HL-60 (cell line): ENCODE results near the gene THOC6.

ENCODE experiments used
- DNase-seq, 2 experiments: peaks; one replicate each; pipeline ENCODE4 v3.0.0-alpha.2; 2010 to 2020; ENCODE audit warnings: low read depth in 1 of 2, low spot score in 1 of 2
- H3K27ac ChIP-seq: fragments of 250-450 bp; sonication (Bioruptor Pico); replicated peaks from 2 replicates; pipeline ENCODE4 v1.5.1; 2020; ENCODE audit warnings: mild to moderate bottlenecking, moderate library complexity
- H3K27me3 ChIP-seq: fragments of 250-450 bp; sonication (Bioruptor Pico); 2 replicates; pipeline ENCODE4 v1.5.1; 2021; ENCODE audit warnings: mild to moderate bottlenecking, moderate library complexity; ENCODE audit not compliant: insufficient read depth, poor library complexity, severe bottlenecking
- H3K4me3 ChIP-seq: replicated peaks from 2 replicates; pipeline ENCODE4 v1.5.1; 2011; ENCODE audit warnings: mild to moderate bottlenecking, control low read depth, low read length; ENCODE audit not compliant: insufficient read depth
- CTCF ChIP-seq: IDR thresholded peaks from one replicate; pipeline ENCODE4 v1.5.1; 2011; ENCODE audit warnings: low read length, control low read depth, inconsistent platforms; ENCODE audit not compliant: insufficient read depth
- GABPA ChIP-seq: IDR thresholded peaks from 2 replicates; pipeline ENCODE4 v1.6.1; 2012; ENCODE audit warnings: low read depth
- POLR2AphosphoS5 ChIP-seq: IDR thresholded peaks from 2 replicates; pipeline ENCODE4 v1.6.1; 2012; ENCODE audit warnings: low read depth
- REST ChIP-seq: IDR thresholded peaks from 2 replicates; pipeline ENCODE4 v1.6.1; 2012; ENCODE audit warnings: low read depth; ENCODE audit not compliant: insufficient replicate concordance
- SPI1 ChIP-seq: IDR thresholded peaks from 2 replicates; pipeline ENCODE4 v1.6.1; 2012; ENCODE audit warnings: low read depth, mild to moderate bottlenecking, borderline replicate concordance

Gene THOC6

GRCh38 chr16:3027983-3028715 is 4.3 kb downstream of the THOC6 start:
- DNase-seq, result peak; percentile 79 to 87
- H3K27me3 ChIP-seq, result peaks cover 17% of the 10 kb centered on the region
- TF ChIP-seq REST (no peak), CTCF (peak; percentile 69)
- no peak overlapping the region for H3K4me3 ChIP-seq
- no peak overlapping the region for H3K27ac ChIP-seq

DNA sequence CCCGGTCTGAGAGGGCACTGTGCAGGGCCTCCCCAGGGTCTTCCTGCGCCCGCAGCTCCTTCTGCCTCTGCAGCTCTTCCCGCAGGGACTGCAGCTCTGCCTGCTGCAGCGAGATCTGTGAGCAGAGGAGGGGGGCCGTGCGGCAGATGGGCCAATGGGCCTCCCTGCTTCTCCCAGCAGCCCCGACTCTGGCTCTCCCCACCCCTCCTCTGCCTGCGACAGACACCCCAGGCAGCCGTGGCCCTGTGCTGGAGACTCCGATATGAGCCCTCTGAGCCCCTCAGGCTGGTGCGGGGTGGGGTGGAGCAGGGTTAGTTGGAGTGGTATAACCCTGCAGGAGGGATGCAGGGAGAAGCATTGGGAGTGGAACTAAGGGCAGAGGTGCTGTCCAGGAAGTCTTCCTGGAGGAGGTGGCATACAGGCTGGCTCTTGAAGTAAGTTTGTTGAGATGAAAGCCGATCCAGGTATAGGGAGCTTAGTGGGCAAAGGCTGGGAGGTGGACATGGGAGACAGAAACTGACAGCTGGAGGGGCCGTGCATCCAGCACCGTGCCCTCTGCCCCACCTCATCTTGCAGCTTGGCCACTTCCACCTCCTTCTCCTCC is 5.0 kb downstream of the THOC6 start:
- no peak for TF ChIP-seq SPI1
- no peak for TF ChIP-seq GABPA
- no peak for TF ChIP-seq POLR2AphosphoS5
- no peak for TF ChIP-seq REST
- TF ChIP-seq CTCF, result no peak
- H3K4me3 ChIP-seq, result no peak overlapping the region
- no peak for DNase-seq
- peaks cover 23% of the 10 kb centered on the region for H3K27me3 ChIP-seq
- H3K27ac ChIP-seq, result no peak overlapping the region

GRCh38 chr16:3029491-3030221 is 5.8 kb downstream of the THOC6 start:
- Histone ChIP-seq H3K4me3 (peak overlapping the region; percentile 13; the same call in 1 of the 2 replicates), H3K27me3 (peaks cover 24% of the 10 kb centered on the region), H3K27ac (no peak overlapping the region)
- DNase-seq, result peak; percentile 47 to 72
- TF ChIP-seq CTCF (no peak), GABPA (no peak), REST (no peak), POLR2AphosphoS5 (no peak), SPI1 (no peak)
